NB4 (cell line): Measurements from ENCODE around the gene HOXA6.
A peak's percentile ranks its signal among the peaks of the same experiment; 100 is the strongest.

ENCODE experiments used
- DNase-seq: peaks from one replicate; pipeline ENCODE4 v3.0.0; 2010; ENCODE audit warnings: low read depth
- H3K4me3 ChIP-seq: one replicate; pipeline ENCODE4 v1.5.1; 2011; ENCODE audit warnings: mild to moderate bottlenecking, low read depth, low read length, moderate library complexity
- MYC ChIP-seq: IDR thresholded peaks from 2 replicates; pipeline ENCODE4 v1.6.1; 2011; ENCODE audit warnings: low read depth, low read length
- POLR2A ChIP-seq: IDR thresholded peaks from 2 replicates; pipeline ENCODE4 v1.6.1; 2011; ENCODE audit warnings: mild to moderate bottlenecking; ENCODE audit not compliant: insufficient read length; ENCODE audit errors: extremely low read depth
- TF ChIP-seq, protein P1 (sequence below): IDR thresholded peaks from one replicate; pipeline ENCODE4 v1.5.1; 2012; ENCODE audit warnings: low read depth, low read length
- TF ChIP-seq, protein P2 (sequence below): IDR thresholded peaks from 2 replicates; pipeline ENCODE4 v1.6.1; 2011; ENCODE audit warnings: low read depth, low read length

The HOXA6 gene

DNA sequence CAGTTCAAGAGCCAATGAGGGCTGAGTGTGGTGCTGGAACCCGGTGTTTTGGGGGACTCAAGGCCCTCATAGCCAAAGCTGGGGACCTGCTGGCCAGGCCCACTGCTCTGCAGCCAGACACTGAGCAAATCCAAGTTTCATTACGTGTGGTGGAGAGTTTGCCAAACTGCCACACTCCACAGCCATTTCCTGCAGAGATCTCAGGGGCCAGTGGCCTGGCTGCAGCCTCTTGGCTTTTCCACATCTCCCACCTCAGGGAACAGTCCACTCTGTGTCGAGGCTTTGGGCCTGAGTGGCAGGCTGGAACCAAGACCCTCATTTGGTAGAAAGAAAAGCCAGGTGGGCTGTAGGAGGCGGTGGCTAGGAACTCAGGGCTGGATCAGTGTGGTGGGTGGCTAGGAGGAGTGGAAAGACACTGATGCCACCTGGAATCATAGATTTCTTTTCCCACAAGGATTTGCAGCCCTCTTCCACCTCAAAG lies 34.3 kb upstream of the HOXA6 start:
- H3K4me3 ChIP-seq: no peak overlapping the region
- TF ChIP-seq, protein P1, sequence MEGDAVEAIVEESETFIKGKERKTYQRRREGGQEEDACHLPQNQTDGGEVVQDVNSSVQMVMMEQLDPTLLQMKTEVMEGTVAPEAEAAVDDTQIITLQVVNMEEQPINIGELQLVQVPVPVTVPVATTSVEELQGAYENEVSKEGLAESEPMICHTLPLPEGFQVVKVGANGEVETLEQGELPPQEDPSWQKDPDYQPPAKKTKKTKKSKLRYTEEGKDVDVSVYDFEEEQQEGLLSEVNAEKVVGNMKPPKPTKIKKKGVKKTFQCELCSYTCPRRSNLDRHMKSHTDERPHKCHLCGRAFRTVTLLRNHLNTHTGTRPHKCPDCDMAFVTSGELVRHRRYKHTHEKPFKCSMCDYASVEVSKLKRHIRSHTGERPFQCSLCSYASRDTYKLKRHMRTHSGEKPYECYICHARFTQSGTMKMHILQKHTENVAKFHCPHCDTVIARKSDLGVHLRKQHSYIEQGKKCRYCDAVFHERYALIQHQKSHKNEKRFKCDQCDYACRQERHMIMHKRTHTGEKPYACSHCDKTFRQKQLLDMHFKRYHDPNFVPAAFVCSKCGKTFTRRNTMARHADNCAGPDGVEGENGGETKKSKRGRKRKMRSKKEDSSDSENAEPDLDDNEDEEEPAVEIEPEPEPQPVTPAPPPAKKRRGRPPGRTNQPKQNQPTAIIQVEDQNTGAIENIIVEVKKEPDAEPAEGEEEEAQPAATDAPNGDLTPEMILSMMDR: no peak
- no peak for TF ChIP-seq MYC
- TF ChIP-seq, protein P2, sequence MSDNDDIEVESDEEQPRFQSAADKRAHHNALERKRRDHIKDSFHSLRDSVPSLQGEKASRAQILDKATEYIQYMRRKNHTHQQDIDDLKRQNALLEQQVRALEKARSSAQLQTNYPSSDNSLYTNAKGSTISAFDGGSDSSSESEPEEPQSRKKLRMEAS: no peak
- TF ChIP-seq POLR2A: no peak
- DNase-seq: no peak

DNA sequence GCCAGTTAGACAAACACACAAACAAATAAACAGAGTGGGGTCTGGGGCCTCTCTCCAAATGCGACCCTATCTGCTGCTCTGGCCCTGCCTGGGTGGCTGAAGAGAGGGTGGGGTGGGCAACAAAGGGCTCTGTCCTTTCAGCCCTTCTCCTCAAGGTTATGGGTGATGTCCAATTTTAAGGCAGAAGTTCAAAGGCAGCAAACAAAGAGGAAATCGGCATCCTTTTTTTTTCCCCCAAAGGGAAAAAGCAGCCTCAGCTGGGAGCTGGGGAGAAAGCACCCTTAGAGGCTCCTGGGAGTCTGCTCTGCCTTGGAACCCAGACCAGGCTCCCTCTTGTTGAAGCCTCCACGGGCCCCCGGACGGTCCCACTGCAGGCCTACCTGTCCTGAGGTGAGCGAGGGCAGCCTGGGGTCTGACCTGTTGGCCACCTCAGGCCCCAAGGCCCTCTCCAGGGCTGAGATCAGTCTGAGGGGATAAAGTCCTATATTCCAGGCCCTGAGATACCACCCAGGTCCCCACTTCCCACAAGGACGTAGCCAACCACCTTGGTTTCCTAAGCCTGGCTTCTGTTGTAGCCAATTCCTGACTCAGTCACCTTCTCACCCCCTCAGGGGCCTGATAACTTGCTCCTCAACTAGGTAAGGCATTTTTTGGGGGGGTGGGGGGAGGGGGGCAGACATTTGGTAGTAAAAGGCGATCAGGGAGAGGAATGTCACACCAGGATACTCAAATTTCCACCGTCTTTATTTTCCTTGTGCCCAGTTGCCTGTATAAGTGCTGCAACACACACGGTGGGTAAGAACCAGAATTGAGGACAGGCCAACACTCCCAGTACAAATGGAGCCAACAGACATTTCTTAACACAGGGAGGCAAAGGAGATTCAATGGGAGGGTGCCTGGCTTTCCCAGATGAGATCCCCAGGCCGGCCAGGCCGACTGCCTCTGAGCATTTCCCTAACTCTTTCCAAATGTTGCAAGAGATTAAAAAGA lies 33.2 kb upstream of the HOXA6 start:
- TF ChIP-seq MYC (no peak), POLR2A (no peak)
- TF ChIP-seq, protein P2: no peak
- TF ChIP-seq, protein P1: no peak
- no peak for DNase-seq
- no peak overlapping the region for H3K4me3 ChIP-seq

DNA sequence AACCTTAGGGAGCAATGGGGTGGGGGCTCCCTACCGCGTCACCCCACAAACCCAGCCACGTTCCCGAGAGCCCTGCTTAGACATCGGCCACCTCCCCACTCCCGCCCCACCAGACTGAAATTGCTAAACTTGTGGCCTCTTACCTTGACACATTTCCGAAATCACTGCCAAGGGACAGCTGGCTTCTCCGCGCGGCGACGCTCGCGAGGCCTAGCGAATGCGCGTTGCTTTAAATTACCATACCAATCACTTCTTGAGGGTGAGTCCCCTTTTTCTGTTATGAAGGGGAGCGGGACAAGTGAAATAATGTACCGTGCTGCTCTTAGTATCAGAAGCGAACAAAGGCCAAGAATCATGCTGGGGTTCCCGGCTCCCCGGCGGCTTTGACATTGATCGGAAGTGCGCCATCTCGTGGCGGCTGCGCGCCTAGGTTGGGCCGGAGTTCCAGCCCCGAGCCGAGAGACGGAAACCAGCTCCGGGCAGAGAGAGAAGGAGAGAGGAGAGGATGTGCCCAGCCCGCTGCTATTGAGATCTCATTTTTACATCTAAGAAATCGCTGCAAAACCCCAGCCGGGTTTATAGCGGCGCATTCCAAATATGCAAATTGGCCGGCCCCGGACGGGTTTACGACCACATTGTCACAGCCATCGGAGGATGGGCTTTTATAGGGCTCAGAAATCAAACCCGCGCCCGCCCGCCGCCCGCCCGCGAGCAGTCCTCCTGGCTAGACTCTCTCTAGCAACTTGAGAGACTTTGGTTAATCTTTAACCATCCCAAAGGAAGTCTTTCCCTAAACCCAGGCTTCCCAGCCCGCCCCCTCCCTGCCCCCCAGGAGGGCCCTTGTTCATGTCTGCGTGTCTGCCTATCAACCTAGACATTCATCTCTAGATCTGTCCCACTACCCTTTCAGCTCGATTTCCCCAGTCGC lies 32.2 kb upstream of the HOXA6 start:
- peak; percentile 89 for DNase-seq
- no peak overlapping the region for H3K4me3 ChIP-seq
- TF ChIP-seq, protein P2: peak; percentile 56
- TF ChIP-seq, protein P1: peak; percentile 96
- TF ChIP-seq POLR2A (no peak), MYC (0 out of 2 replicates have a peak, but pooled peaks have one; percentile 12)

DNA sequence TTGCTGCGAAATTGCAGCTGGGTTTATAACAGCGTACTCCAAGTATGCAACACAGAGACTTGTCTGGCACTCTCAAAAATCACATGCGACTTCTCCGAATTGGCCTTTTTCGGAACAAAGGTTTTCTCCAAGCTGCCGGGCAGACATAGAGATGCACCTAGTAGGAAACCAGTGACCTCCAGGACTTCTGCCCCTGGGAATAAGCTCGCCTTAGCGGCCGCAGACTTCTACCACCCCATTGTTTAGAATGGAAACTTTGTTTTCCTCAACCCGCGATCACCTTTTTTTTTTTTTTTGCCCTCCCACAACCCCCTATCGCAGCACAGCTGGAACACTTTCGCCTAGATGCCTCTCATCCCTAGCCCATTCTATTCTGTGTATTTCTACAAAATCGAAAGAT lies 31.5 kb upstream of the HOXA6 start:
- DNase-seq: no peak
- no peak for TF ChIP-seq POLR2A
- TF ChIP-seq, protein P2: no peak
- no peak for TF ChIP-seq MYC
- TF ChIP-seq, protein P1: no peak
- H3K4me3 ChIP-seq: no peak overlapping the region

DNA sequence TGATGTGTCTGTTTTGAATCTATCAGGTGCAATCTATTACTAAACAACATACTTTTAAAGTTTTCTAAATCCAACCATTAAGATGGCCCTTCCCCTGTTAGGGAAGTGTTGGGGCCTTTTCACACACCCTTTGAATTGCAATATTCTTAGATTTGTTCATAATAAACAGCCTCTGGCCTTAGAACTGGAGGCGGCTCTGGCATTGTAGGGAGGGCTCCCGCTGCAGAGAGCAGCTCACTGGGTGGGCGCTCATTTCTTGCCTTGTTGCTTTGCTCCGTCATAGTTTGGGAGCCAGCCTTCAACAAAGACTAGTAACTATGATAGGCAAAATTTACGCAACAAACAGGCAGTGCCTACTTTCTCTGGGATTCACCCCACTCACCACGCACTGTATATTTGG lies 30.8 kb upstream of the HOXA6 start:
- no peak for DNase-seq
- H3K4me3 ChIP-seq: no peak overlapping the region
- TF ChIP-seq MYC: no peak
- TF ChIP-seq, protein P1: no peak
